ENCODE data around the gene RCL1. TPM values are rescaled to one million over a fixed set of nuclear protein-coding genes. Genes with fewer than 3 reads are reported as not detected.

The RCL1 gene
- total and polyA plus RNA-seq, 2 donors (not counting 1 experiment from before 2014, with no cell fraction given): 10.5 to 21.7 TPM

GRCh38 chr9:4830699-4831098 is 38.0 kb downstream of the RCL1 start:
- no peaks in the 10 kb centered on the region for H3K4me1 Mint-ChIP-seq
- ATAC-seq (ENCODE audit: low read depth) (no peak), DNase-seq (no peak)
- Histone ChIP-seq H2AFZ (ENCODE audit: insufficient read depth, low read depth, low read length, poor library complexity, severe bottlenecking) (no peak overlapping the region), H3K9ac (ENCODE audit: low read length) (no peak overlapping the region), H3K36me3 (replicated peaks in 1 of 2; ENCODE audit: control extremely low read depth in 1 of 2, control insufficient read depth in 1 of 2, extremely low read depth in 1 of 2, insufficient read depth in 2 of 2, low read length in 1 of 2) (peaks cover 16 to 31% of the 10 kb centered on the region in 2 experiments), H3K9me3 (ENCODE audit: control extremely low read depth in 1 of 3, control insufficient read depth in 2 of 3, insufficient read depth in 1 of 3, low read length in 2 of 3) (no peaks in the 10 kb centered on the region), H3K4me3 (ENCODE audit: control extremely low read depth in 1 of 5, extremely low read depth in 1 of 5, insufficient read depth in 1 of 5, low read depth in 2 of 5, low read length in 4 of 5) (no peak overlapping the region), H3K27me3 (replicated peaks in 1 of 4; ENCODE audit: control extremely low read depth in 1 of 4, control insufficient read depth in 3 of 4, insufficient read depth in 4 of 4, low read length in 3 of 4) (no peaks in the 10 kb centered on the region), H3K27ac (ENCODE audit: low read length in 2 of 2) (no peak overlapping the region), H3K4me2 (replicated peaks; ENCODE audit: low read depth, low read length, poor library complexity, severe bottlenecking) (no peak overlapping the region), H3K4me1 (ENCODE audit: control insufficient read depth in 2 of 2, insufficient read depth in 2 of 2, low read length in 2 of 2) (peaks cover 0 to 2% of the 10 kb centered on the region in 2 donors), H3K79me2 (ENCODE audit: control insufficient read depth, insufficient read depth, low read length) (peaks cover 52% of the 10 kb centered on the region), H4K20me1 (ENCODE audit: control insufficient read depth, insufficient read depth, low read length, poor library complexity, severe bottlenecking) (peaks cover 25% of the 10 kb centered on the region)
- H3K9me3 Mint-ChIP-seq (ENCODE audit: insufficient read depth): no peaks in the 10 kb centered on the region
- ChIA-PET POLR2A (interaction anchor here (0.6 kb wide), 1 partner anchor 50 kb away, joined by 9 read pairs; no protein-coding TSS in a partner anchor), CTCF (no interaction called here)
- no peak overlapping the region for H3K4me3 Mint-ChIP-seq
- WGBS (ENCODE audit: insufficient coverage): 80% methylated on average over 5 of the region's 5 CpGs
- H3K27ac Mint-ChIP-seq: no peak overlapping the region
- intact Hi-C loops (cut with micrococcal nuclease): no loop called here
- TF ChIP-seq CTCF (IDR thresholded peaks at IDR 0.05) (no peak), EZH2 (IDR thresholded peaks at IDR 0.05; ENCODE audit: borderline replicate concordance, insufficient read depth, low read depth, low read length, poor library complexity, severe bottlenecking) (no peak)
- H3K27me3 Mint-ChIP-seq: no peaks in the 10 kb centered on the region

- H3K9ac ChIP-seq (ENCODE audit: low read length): no peak overlapping the region
- intact Hi-C loops (cut with micrococcal nuclease): no loop called here
- no peak overlapping the region for H2AFZ ChIP-seq (ENCODE audit: insufficient read depth, low read depth, low read length, poor library complexity, severe bottlenecking)
- no peak for DNase-seq
- H3K27me3 ChIP-seq (replicated peaks in 1 of 4; ENCODE audit: control extremely low read depth in 1 of 4, control insufficient read depth in 3 of 4, insufficient read depth in 4 of 4, low read length in 3 of 4): no peaks in the 10 kb centered on the region
- no peak overlapping the region for H3K4me3 ChIP-seq (ENCODE audit: control extremely low read depth in 1 of 5, extremely low read depth in 1 of 5, insufficient read depth in 1 of 5, low read depth in 2 of 5, low read length in 4 of 5)
- Mint-ChIP-seq H3K27me3 (no peaks in the 10 kb centered on the region), H3K4me3 (no peak overlapping the region), H3K27ac (no peak overlapping the region), H3K9me3 (ENCODE audit: insufficient read depth) (no peaks in the 10 kb centered on the region), H3K4me1 (no peaks in the 10 kb centered on the region)
- no peak overlapping the region for H3K27ac ChIP-seq (ENCODE audit: low read length in 2 of 2)
- H3K79me2 ChIP-seq (ENCODE audit: control insufficient read depth, insufficient read depth, low read length): peaks cover 52% of the 10 kb centered on the region
- ChIA-PET CTCF (interaction anchor here (1.4 kb wide), 1 partner anchor 19 kb away, joined by 3 read pairs; no protein-coding TSS in a partner anchor), POLR2A (no interaction called here)
- 100% methylated on average over 3 of the region's 5 CpGs for WGBS (ENCODE audit: insufficient coverage)
- peaks cover 0 to 2% of the 10 kb centered on the region in 2 donors for H3K4me1 ChIP-seq (ENCODE audit: control insufficient read depth in 2 of 2, insufficient read depth in 2 of 2, low read length in 2 of 2)
- peaks cover 25% of the 10 kb centered on the region for H4K20me1 ChIP-seq (ENCODE audit: control insufficient read depth, insufficient read depth, low read length, poor library complexity, severe bottlenecking)
- ATAC-seq (ENCODE audit: low read depth): no peak
- H3K9me3 ChIP-seq (ENCODE audit: control extremely low read depth in 1 of 3, control insufficient read depth in 2 of 3, insufficient read depth in 1 of 3, low read length in 2 of 3): no peaks in the 10 kb centered on the region
- peaks cover 16 to 31% of the 10 kb centered on the region in 2 experiments for H3K36me3 ChIP-seq (replicated peaks in 1 of 2; ENCODE audit: control extremely low read depth in 1 of 2, control insufficient read depth in 1 of 2, extremely low read depth in 1 of 2, insufficient read depth in 2 of 2, low read length in 1 of 2)
- H3K4me2 ChIP-seq (replicated peaks; ENCODE audit: low read depth, low read length, poor library complexity, severe bottlenecking): no peak overlapping the region
- no peak for TF ChIP-seq EZH2 (IDR thresholded peaks at IDR 0.05; ENCODE audit: borderline replicate concordance, insufficient read depth, low read depth, low read length, poor library complexity, severe bottlenecking)
- TF ChIP-seq CTCF (IDR thresholded peaks at IDR 0.05): no peak
Observed at GRCh38 chr9:4831119-4831518, 38.4 kb downstream of the RCL1 start.

Data from B cell (primary cell).